T-helper 22 cell (primary cell): ENCODE measurements around the gene ACTR10.

Source experiments
- DNase-seq: peaks from one replicate; pipeline ENCODE4 v3.0.0-alpha.2; 2020; ENCODE audit warnings: low read depth

ACTR10 gene

DNA sequence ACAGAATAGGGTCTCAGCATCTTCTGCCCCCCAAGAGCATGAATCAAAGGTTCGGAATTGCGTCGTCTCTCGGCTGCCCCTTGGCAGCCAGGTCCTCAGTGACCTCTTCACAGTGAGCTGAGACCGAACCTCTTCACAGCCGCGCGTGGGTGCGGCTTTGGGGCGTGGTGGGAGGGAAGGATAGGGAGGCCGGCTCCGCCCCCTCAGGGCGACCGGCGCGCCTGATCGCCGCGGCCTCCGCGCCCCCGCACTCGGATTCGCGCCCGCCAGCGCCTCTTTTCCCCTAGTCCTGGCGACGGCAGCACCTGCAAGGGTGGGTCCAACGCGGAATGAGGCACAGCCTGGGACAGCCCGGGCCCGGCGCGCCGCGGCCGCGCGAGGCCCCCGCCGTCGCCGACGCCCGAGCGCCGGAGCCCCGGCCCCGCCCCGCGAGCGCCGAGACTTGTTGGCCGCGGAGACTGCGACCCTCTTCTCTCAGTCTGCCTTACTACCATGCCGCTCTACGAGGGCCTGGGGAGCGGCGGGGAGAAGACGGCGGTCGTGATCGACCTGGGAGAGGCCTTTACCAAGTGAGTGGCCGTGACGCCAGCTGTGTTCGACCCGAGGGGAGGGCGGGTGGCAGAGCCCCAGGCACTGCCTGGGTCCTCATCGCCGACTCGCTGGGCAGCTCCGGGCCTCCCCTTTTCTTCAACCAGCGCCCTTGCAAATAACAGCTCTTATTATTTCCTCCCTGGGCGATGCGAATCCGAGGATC lies at the start of gene ACTR10:
TSS of gene ACTR10 (plus strand) at position 424 of the 754 bp plus-strand sequence. CDS start at position 493, 69 bp downstream.
- DNase-seq, result peak; percentile 70

DNA sequence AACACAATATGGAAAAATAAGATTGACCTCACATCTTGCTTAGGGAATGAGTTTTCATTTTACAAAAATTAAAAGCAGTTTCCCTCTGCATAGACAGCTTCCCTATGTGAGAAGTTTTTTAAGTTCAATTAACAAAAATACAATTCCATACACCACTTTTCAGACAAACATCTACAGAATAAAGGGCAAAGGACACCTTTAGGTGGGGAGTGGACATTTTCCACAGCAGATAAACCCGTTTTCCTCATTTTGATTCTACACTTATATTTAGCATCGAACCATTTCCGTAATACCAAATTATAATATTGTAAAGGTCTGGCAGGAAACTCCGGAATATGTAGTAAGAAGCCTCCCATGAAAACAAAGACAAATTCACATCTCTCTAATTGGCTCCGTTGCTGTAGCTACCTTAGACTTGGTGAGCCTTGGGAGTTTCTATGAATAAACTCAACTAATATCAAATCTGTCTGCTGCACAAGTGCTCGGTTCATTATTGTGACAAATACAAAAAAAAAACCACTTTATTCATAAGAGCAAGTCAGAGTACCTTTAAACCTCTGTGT lies 49.6 kb upstream of the ACTR10 start:
- no peak for DNase-seq

DNA sequence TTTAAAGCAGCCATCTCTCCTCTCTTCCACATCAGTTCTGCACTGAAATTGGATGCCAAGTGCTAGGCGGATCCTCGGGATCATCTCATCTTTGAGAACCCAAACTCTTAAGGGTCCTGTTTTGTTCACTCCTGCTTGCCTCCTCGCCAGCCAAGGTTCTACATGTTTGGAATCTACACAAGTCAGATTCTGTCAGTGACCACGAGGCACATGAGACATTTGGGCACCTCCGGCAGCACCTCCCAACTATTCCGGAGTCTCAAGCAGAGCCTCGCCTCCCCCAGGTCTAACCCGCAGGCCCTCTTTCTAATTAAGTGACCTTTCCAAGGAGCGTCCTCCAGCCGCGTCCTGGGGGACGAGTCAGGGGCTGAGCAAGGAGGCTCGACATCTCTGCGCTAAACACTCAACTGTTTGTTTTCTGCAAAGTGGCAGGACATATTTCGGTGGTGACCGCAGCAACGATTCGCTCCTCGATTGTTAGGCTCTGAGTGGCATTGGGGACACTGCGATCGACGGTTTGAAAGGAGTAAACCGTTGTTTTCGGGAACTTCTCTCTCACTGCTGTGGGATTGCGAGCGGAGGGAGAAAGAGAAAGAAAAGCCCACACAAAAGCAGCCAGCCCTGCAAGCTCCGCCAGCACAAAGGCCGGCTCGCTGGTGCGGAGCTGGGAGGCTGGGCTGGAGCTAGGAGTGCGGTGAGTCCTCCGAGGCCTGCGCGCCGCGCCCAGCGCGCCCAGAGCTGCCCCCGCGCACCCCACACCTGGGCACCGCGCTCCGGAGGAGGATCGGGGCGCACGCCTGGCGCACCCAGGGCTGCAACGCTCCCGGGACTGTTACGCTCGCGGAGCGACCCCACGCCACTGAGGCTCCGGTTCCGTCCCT lies 48.6 kb upstream of the ACTR10 start:
- no peak for DNase-seq

DNA sequence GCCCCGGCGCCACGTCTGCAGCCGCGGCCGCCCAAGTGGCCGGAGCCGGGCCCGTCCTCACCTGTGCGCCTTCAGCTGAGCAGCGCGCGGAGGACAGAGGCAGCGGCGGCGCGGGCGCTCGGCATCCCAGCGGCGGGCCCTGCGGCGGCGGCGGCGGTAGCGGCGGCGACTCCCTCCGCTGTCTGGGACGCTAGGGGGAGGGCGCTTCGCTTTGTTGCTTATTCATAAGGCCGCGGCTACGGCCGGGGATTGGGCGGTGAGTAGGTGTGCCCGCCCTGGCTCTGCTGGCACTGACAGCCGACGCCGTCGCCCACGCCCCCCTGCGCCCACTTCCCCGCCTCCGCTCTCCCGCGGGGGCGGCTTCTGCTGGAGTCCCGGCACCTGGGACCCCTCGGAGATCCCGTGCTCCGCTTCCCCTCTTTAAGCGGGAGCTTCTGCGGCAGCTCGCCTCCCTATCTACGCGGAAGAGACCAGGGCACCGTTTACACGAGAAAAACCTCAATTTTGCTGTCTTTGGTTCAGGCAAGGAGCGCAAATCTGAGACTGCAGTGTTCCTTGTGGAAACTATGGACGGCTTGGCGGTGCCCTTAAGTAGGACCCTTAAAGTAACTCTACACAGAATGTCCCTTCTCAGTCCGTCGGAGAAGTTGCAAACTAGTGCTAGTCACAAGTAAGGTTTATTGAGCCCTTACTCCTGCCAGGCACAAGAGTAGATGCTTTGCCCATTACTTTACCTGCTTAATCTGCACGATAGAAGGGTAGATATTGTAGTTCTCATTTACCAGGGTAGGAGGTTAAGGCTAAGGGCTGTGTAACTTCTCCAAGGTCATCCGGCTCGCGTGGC lies 47.7 kb upstream of the ACTR10 start, which contains the start of gene ARMH4:
TSS of gene ARMH4 (minus strand) at position 200 of the 844 bp plus-strand sequence. CDS start 12,855 bp downstream, outside the sequence.
- DNase-seq, result peak; percentile 22

DNA sequence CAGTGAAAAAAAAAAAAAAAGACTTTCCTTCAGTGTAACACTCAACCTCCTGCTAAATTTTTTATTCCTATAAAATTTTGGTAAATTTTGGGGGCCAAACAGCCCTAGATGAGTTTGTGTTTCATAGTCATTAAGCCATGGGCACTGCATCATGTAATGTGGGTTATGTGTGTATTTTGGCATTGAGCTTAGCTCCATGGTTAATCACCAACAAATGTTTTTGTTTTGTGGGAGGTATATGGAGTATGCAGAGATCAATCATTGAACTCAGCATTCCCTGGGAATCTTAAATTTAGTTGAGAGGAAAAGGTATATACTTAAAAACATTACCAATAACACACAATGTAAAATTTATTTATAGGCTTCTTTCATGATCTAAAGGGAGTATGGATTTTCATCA lies 39.4 kb upstream of the ACTR10 start:
- no peak for DNase-seq

DNA sequence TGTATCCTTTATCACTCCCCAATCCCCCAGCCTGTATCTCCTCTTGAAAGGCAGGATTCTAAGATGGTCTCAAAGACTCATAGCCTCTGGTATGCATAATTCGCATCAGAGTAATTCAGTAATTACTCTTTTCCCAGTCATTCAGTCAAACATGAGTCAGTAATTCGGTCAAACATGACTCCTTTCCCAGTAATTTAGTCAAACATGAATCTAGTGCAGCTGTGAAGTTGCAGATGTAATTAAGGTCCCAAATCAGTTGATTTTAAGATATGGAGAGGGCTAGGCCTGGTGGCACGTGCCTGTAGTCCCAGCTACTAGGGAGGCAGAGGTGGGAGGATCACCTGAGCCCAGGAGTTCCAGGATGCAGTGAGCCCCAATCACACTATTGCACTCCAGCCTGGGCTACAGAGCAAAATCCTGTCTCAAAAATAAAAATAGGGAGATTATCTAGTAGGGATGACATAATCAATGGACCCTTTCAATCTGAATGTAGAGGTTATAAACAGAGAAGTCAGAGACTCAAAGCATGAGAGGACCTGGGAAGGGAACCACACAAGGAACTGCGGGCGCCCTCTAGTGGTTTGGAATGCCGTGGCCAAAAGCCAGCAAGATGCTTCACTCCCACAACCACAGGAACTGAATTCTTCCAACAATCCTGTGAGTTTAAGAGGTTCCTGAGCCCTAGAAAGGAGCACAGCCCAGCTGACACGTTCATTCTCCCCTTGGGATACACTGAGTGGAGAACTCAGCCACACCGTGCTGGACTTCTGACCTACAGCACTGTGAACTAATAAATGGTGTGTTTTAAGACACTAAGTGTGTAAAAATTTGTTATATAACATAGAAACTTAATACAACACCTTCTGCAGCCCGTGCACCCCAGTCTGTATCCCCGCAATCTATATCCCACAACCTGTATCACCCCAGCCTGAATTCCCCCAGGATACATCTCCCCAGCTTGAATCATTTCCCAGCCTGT lies 33.7 kb upstream of the ACTR10 start:
- peak; percentile 33 for DNase-seq

DNA sequence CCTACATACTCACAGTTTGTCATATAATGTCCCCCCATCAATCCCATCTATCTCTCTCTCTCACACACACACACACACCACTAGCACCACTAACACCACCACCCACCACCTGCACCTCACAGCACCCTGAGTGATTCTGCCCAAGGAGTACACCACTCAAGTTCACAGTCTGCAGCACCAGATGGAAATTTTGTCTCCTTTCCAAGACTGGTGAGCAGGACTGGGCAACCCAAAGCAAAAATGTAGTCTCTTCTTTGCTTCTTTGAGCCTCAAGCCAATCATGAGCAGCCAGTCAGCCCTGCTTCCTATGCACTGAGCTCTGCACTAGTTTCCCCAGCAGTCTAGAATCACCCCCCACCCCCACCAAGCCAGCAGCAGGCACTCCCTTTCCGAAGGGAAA lies 32.9 kb upstream of the ACTR10 start:
- DNase-seq, result no peak

DNA sequence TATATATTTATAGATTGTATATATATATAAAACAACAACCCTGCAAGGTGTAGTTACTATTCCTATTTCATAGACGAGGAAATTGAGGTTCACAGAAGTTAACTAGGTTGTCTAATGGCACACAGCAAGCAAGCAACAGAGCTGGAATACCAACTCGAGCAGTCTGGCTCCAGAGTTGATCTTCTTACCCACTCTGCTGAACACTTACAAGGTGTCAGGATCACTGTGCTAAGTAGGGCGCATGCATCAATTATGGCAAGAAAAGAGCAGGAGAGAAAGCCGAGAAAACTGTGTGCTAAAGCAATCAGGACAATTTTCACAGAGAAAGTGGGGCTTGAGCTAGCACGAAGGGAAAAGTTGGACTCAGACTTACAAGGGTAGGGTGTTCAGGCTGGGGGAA lies 32.1 kb upstream of the ACTR10 start:
- no peak for DNase-seq

DNA sequence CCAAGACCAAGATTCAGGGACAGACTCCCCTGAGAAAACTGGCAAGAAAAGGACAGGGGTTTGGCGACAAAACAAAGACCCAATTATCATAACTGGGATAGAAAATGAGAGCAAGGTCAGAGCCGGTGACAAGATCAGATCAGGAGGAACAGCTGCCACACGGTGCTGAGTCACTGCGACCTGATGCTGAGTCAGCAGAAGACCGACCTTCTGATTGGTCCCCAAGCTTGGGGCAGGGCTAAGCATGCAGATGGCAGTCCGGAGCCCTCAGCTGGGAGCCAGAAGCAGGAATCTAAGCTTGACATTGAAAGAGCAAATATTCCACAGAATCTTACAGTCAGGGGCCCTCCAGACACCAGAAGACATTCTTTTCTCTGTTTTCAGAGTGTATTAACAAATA lies 28.9 kb upstream of the ACTR10 start:
- DNase-seq, result peak; percentile 9

DNA sequence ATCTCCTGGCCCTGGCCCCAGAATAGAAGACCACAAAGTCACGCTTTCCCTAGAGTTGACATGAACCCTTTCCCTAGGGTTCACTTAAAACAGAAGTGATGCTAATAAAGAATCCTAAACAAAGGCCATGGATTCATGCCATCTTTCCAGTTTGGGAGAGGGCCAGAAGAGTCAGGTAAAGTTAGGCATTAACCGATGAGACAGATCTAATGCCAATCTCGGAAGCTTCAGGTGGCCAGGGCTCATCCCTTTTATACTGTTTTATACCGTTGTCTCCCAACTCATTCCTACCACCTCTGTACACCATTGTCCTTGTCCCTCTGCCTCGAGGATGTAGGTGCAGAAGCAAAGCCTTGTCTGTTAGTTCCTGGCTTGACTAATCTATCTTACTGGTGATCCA lies 22.8 kb upstream of the ACTR10 start:
- no peak for DNase-seq

DNA sequence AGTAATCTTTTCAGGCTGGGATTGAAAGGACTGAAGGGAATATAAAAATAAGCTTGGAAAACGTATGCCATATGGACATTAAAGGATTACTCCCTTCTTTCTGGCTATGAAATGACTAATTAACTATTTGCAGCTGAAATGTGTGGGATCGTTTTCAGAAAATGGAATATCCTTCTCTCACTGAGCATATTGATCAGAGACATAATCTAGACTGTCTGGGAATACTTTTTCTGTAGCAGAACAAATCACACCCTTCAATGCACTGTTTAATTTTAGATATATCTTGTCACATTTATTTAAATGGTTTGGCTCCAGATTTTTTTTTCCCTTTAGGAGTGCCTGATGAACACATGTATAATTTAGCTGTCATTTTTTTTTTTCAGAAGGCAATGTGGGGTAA lies 10.8 kb upstream of the ACTR10 start:
- no peak for DNase-seq

DNA sequence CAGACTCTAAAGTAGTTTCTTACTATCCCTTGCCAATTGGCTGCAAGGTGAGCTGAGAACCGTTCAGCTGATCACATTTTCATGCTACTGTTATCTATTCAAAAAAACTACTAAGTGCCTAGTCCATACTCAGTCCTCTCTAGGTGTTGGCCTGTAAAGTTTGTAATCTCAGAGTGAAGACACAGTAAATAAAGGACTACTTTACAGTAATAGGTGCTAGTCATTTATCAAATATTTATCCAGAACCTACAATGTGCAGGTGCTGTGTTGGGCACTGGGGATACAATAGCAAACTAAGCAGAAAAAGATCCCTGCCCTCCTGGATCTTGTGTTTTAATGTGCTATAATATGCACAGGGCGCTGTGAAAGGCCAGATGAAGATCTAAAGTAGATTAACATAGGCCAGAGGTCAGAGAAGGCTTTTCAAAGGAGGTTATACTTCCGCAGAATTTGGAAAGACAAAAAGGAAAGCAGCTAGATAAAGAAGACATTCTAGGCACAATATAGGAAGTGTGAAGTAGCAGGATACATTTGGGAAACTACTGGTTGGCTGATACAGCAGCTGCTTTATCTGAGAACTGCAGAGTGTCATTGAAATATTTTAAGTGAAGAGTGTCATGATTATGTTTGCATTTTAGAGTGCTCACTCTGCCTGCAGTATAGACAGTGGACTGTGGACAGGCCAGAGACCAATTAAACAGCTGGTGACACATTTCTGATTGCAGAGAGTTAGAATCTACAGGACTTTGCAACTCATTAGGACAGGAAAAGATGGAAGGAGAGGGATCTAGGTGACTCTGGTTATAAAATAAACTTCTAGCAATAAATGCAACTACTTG lies 8.0 kb upstream of the ACTR10 start:
- no peak for DNase-seq

DNA sequence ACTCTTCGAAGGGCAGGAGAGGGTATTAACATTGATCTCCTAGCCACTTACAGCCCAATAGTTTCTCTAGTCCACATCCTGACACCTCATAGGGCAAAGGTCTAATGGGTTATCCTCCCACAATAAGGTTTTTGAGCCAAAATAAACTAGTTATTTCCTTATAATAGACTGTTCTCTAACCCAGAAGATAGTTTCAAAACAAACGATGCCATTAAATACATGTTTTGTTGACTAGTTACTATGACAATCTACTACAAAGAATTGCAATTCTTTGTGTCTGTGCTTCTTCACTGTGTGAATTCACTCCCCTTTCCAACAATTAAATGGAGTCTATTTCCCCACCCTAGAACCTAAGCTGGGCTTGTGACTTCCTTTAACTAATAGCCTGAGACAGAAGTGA lies 6.4 kb upstream of the ACTR10 start:
- no peak for DNase-seq

DNA sequence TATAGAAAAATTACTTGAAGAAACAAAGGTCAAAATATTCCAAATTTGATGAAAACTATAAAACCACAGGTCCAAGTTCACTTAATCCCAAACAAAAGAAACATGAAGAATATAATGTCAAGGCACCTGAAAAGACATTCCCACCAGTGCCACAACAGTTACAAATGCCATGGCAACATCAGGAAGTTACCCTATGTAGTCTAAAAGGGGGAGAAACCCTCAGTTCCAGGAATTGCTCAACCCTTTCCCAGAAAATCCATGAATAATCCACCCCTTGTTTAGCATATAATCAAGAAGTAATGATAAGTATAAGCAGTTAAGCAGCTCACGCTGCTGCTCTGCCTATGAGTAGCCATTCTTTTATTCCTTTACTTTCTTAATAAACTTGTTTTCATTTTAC lies 3.8 kb upstream of the ACTR10 start:
- DNase-seq, result no peak

DNA sequence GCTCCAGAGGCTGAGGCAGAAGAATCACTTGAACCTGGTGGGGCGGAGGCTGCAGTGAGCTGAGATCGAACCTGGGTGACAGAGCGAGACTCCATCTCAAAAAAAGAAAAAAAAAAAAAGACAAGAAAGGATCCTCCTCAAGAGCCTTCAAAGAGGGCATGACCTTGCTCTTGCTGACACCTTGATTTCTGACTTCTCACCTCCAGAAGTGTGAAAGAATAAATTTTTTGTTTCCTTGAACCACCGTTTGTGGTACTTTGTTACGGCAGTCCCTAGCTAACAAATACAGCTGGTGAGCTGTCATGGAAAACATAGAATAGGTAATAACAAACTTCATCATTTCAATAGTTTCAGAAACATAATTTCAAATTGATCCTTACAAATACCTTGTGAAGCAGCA lies 1.9 kb upstream of the ACTR10 start:
- DNase-seq, result no peak

DNA sequence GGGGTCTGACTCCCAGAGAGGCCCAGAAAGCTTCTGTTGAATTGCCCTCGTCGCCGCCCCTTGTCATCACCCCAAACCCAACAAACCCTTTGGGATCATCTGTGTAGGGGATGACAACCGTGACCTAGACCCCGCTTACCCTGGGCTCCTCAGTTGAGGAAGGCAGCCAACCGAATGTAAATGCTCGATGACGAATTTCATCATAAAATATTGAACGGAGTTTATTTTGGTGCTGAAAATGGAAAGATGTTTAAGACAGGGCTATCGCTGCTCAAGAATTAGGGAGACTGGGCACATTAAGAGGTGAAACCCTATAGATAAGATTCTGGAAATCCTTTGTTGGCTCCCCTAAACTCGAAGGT lies 512 bp downstream of the ACTR10 start:
- DNase-seq, result no peak

DNA sequence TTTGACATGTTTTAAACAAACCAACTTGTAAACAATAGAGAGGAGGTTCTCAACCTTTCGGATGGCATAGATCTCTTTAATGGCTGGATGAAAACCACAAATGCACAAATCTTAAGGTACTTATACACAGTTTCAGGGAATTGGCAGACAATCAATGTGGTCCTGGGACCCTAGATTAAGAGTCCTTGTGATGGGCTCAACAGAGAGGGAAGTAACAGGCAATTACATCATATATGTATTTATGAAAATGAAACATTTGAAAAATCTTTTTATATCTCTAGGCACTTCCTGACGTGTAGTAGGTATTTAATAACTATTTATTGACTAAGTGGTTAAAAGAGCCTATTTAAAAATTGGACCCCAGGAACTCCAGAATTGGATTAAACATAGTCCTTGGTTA lies 897 bp downstream of the ACTR10 start:
- no peak for DNase-seq

DNA sequence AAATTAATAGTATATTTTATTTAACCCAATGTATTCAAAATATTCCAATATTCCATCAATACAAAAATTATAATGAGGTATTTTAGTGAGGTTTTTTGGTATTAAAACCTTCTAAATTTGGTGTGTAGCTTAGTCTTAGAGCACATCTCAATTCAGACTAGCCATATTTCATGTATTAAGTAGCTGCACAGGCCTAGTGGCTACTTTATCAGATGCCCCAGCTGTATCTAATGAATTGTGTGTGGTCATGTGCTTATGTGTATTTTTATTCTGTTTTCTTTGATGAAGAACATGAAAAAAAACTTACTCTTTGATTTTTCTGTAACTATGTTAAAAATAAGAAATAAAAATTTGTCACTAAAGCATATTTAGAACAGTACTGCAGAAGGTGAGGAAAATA lies 13.2 kb downstream of the ACTR10 start:
- DNase-seq, result no peak

DNA sequence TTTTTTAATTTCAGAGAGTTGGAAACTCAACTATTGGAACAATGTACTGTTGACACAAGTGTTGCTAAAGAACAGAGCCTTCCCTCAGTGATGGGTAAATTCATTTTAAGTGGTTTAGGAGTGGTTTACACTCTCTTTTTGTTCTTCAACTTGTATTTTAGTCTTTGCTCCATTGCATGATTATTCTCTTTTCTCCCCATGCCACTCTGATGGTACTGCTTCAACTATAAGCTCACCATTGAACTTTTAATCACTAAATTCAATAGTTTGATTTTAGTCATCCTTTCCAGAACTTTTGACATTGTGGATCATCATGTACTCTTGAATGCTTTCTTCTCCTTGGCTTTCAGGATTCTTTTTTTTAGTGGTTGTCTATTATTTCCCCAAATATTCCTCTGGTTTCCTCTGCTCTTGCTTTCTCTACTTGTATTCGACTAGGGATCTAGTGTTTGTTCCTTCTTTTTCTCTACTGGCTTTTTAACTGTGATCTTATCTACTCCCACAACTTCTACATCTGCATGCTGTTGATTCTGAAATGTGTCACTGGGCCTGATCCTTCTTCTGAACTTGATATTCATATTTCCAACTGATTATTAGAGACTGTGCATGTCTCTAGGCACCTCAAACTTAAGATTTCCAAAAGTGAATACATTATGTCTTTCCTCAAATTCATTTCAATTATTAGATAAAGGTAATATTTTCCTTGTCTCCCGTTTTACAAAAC lies 15.4 kb downstream of the ACTR10 start:
- DNase-seq, result no peak
